IMR-90 (cell line): Measurements from ENCODE around the gene SARS2. TPM values are rescaled to one million over a fixed set of nuclear protein-coding genes. Genes with fewer than 3 reads are reported as not detected.

Experiments
- ATAC-seq: fragments of 200-7000 bp; cut with Tn5 transposase; 2 replicates; pipeline ENCODE4 v1.9.1; 2020; ENCODE audit warnings: low read depth, mild to moderate bottlenecking, moderate library complexity
- BruUV-seq: library from RNA; stranded (reverse); fragments of 400-500 nt; replicated peaks from 2 replicates; lab custom pipeline; 2021; lab: Mats Ljungman, UMichigan
- CTCF ChIA-PET: fragments of 300-600 bp; formaldehyde crosslinking; extraction: SDS; loops from one replicate; lab custom pipeline; 2021; ENCODE audit warnings: antibody characterized with exemption; lab: Yijun Ruan, JAX
- POLR2A ChIA-PET: fragments of 300-600 bp; sonication (Branson Sonifier 250); formaldehyde crosslinking; loops from one replicate; lab custom pipeline; 2022; ENCODE audit warnings: antibody characterized with exemption; ENCODE audit not compliant: unreplicated experiment; lab: Charles Lee
- DNase-seq: peaks from one replicate; pipeline ENCODE4 v3.0.0; 2013
- H2AFZ ChIP-seq: replicated peaks from 2 replicates; pipeline ENCODE3; 2013; ENCODE audit warnings: low read length, mild to moderate bottlenecking; ENCODE audit not compliant: poor library complexity
- H2AK5ac ChIP-seq: 2 replicates; pipeline ENCODE4 v1.6.1; 2013; ENCODE audit warnings: low read depth, low read length, inconsistent platforms
- H2AK9ac ChIP-seq: replicated peaks from 2 replicates; pipeline ENCODE3; 2013; ENCODE audit warnings: mild to moderate bottlenecking, low read depth, low read length, moderate library complexity; ENCODE audit not compliant: poor library complexity
- H2BK120ac ChIP-seq: 2 replicates; pipeline ENCODE4 v1.6.1; 2013; ENCODE audit warnings: low read depth, low read length, inconsistent platforms
- H2BK15ac ChIP-seq: 3 replicates; pipeline ENCODE4 v1.6.1; 2013; ENCODE audit warnings: low read depth, low read length, inconsistent platforms
- H2BK20ac ChIP-seq: 2 replicates; pipeline ENCODE4 v1.6.1; 2013; ENCODE audit warnings: low read depth, mild to moderate bottlenecking, inconsistent platforms, low read length, moderate library complexity
- H2BK5ac ChIP-seq: 2 replicates; pipeline ENCODE4 v1.6.1; 2013; ENCODE audit warnings: mild to moderate bottlenecking, low read depth, low read length, inconsistent platforms; ENCODE audit not compliant: poor library complexity, severe bottlenecking
- H3K14ac ChIP-seq: replicated peaks from 2 replicates; pipeline ENCODE4 v1.6.1; 2013; ENCODE audit warnings: low read depth, low read length, inconsistent platforms
- H3K18ac ChIP-seq: 2 replicates; pipeline ENCODE4 v1.6.1; 2013; ENCODE audit warnings: low read depth, low read length, control low read depth
- H3K23ac ChIP-seq: 2 replicates; pipeline ENCODE4 v1.6.1; 2013; ENCODE audit warnings: low read depth, low read length, inconsistent platforms
- H3K27ac ChIP-seq: 2 replicates; pipeline ENCODE4 v1.5.1; 2013; ENCODE audit warnings: mild to moderate bottlenecking, control low read depth, low read length; ENCODE audit not compliant: insufficient read depth
- H3K27me3 ChIP-seq: 2 replicates; pipeline ENCODE4 v1.6.1; 2013; ENCODE audit warnings: low read length; ENCODE audit not compliant: control insufficient read depth, insufficient read depth
- H3K36me3 ChIP-seq: 2 replicates; pipeline ENCODE4 v1.6.1; 2013; ENCODE audit warnings: low read length, mixed read lengths; ENCODE audit not compliant: control insufficient read depth, insufficient read depth
- H3K4ac ChIP-seq: 2 replicates; pipeline ENCODE4 v1.6.1; 2013; ENCODE audit warnings: low read depth, low read length, inconsistent platforms
- H3K4me1 ChIP-seq: 2 replicates; pipeline ENCODE4 v1.6.1; 2013; ENCODE audit warnings: low read length, mixed read lengths; ENCODE audit not compliant: control insufficient read depth, insufficient read depth
- H3K4me2 ChIP-seq: 2 replicates; pipeline ENCODE4 v1.6.1; 2013; ENCODE audit warnings: low read depth, mild to moderate bottlenecking, control low read depth, low read length, moderate library complexity
- H3K4me3 ChIP-seq: 2 replicates; pipeline ENCODE4 v1.5.1; 2013; ENCODE audit warnings: low read depth, mild to moderate bottlenecking, control low read depth, low read length, moderate library complexity; ENCODE audit not compliant: insufficient read depth
- H3K56ac ChIP-seq: 2 replicates; pipeline ENCODE4 v1.6.1; 2013; ENCODE audit warnings: low read length, inconsistent platforms; ENCODE audit not compliant: insufficient read depth; ENCODE audit errors: extremely low read depth
- H3K79me1 ChIP-seq, 2 experiments: 2 replicates each; pipeline ENCODE4 v1.6.1; 2013; ENCODE audit warnings: low read length in 2 of 2, inconsistent platforms in 1 of 2, low read depth in 1 of 2
- H3K9ac ChIP-seq: 2 replicates; pipeline ENCODE4 v1.6.1; 2013; ENCODE audit warnings: low read depth, low read length, control low read depth
- H3K9me1 ChIP-seq: 2 replicates; pipeline ENCODE4 v1.6.1; 2013; ENCODE audit warnings: low read length, inconsistent platforms; ENCODE audit not compliant: insufficient read depth
- H3K9me3 ChIP-seq: 2 replicates; pipeline ENCODE4 v1.6.1; 2013; ENCODE audit warnings: low read length; ENCODE audit not compliant: control insufficient read depth, insufficient read depth
- H4K20me1 ChIP-seq: 2 replicates; pipeline ENCODE4 v1.6.1; 2013; ENCODE audit warnings: low read length, inconsistent platforms; ENCODE audit not compliant: insufficient read depth
- H4K5ac ChIP-seq: 2 replicates; pipeline ENCODE4 v1.6.1; 2013; ENCODE audit warnings: mild to moderate bottlenecking, low read depth, low read length, control low read depth
- H4K8ac ChIP-seq, 2 experiments: 2 replicates each; pipeline ENCODE4 v1.6.1; 2013; ENCODE audit warnings: low read depth in 2 of 2, low read length in 2 of 2, control low read depth in 1 of 2, inconsistent platforms in 1 of 2
- H4K91ac ChIP-seq: 2 replicates; pipeline ENCODE4 v1.6.1; 2013; ENCODE audit warnings: low read depth, low read length, inconsistent platforms; ENCODE audit not compliant: insufficient read depth
- BHLHE40 ChIP-seq: fragments of 150-350 bp; IDR thresholded peaks from 2 replicates; pipeline ENCODE4 v1.6.1; 2016; ENCODE audit warnings: mild to moderate bottlenecking, low read depth, low read length
- CEBPB ChIP-seq: IDR thresholded peaks from 2 replicates; pipeline ENCODE4 v1.6.1; 2012; ENCODE audit warnings: low read depth, low read length, improper control_type of control experiment
- CHD1 ChIP-seq: IDR thresholded peaks from 2 replicates; pipeline ENCODE4 v1.6.1; 2012; ENCODE audit warnings: low read depth, low read length, improper control_type of control experiment
- CTCF ChIP-seq: conservative IDR thresholded peaks from 2 replicates; pipeline ENCODE4 v1.5.1; 2012; ENCODE audit warnings: mild to moderate bottlenecking, low read depth, low read length, improper control_type of control experiment
- FOS ChIP-seq: fragments of 150-350 bp; IDR thresholded peaks from 2 replicates; pipeline ENCODE4 v1.6.1; 2016; ENCODE audit warnings: low read depth, low read length
- MAFK ChIP-seq: IDR thresholded peaks from 2 replicates; pipeline ENCODE4 v1.6.1; 2012; ENCODE audit warnings: low read depth, low read length, improper control_type of control experiment
- MAZ ChIP-seq: IDR thresholded peaks from 2 replicates; pipeline ENCODE4 v1.6.1; 2012; ENCODE audit warnings: low read depth, mild to moderate bottlenecking, low read length, improper control_type of control experiment, moderate library complexity, borderline replicate concordance
- MXI1 ChIP-seq: IDR thresholded peaks from 2 replicates; pipeline ENCODE4 v1.6.1; 2012; ENCODE audit warnings: low read depth, mild to moderate bottlenecking, low read length, moderate library complexity, borderline replicate concordance
- NFE2L2 ChIP-seq: fragments of 150-350 bp; IDR thresholded peaks from 2 replicates; pipeline ENCODE4 v1.6.1; 2016; ENCODE audit warnings: low read depth, mild to moderate bottlenecking, low read length
- RAD21 ChIP-seq: IDR thresholded peaks from 2 replicates; pipeline ENCODE4 v1.6.1; 2012; ENCODE audit warnings: low read length, improper control_type of control experiment
- RCOR1 ChIP-seq: IDR thresholded peaks from 2 replicates; pipeline ENCODE4 v1.6.1; 2012; ENCODE audit warnings: mild to moderate bottlenecking, low read length, improper control_type of control experiment; ENCODE audit not compliant: insufficient replicate concordance
- RFX5 ChIP-seq: IDR thresholded peaks from 2 replicates; pipeline ENCODE4 v1.8.0; 2012; ENCODE audit warnings: low read depth, mild to moderate bottlenecking, low read length, moderate library complexity
- WGBS, 2 experiments: methylation state at CpG; one replicate each; pipeline versions ENCODE4 v1.1.5 to v1.1.7; 2013; ENCODE audit warnings: missing lambda C conversion rate in 2 of 2; ENCODE audit not compliant: insufficient read length in 1 of 2; ENCODE audit errors: extremely low coverage in 2 of 2; 5-methylcytosine and 5-hydroxymethylcytosine counted together
- dilution Hi-C: fragments of 300-500 bp; cut with HindIII; formaldehyde crosslinking; loops from one replicate; pipeline ENCODE4 v1.14.3; 2018; ENCODE audit warnings: low sequenced_read_pairs; ENCODE audit not compliant: unreplicated experiment
- in situ Hi-C: fragments of 300-500 bp; cut with MboI; formaldehyde crosslinking; loops from 3 replicates; pipeline ENCODE4 v1.14.3; 2019; ENCODE audit warnings: low sequenced_read_pairs, inconsistent platforms, mixed read lengths
- intact Hi-C: fragments of 100-400 bp; cut with micrococcal nuclease; formaldehyde crosslinking; loops from 2 replicates; pipeline ENCODE4 v1.10.0; 2022
- polyA plus RNA-seq, 3 experiments: library from polyadenylated mRNA; depleted of rRNA; stranded (reverse); fragments of >200 nt; gene quantifications; 2 replicates each; pipeline ENCODE4 v1.2.3, GENCODE V29; 2012; ENCODE audit warnings: low replicate concordance in 1 of 3
- total RNA-seq: library from RNA; depleted of rRNA; stranded (reverse); fragments of >200 nt; gene quantifications from 2 replicates; pipeline ENCODE4 v1.2.3, GENCODE V29; 2012

Gene SARS2
- total and polyA plus RNA-seq, 2 of the 4 experiments (the other 2 are of a cell fraction) = 10.8 to 33.4 TPM

GRCh38 chr19:38946229-38947010 lies 15.9 kb upstream of the SARS2 start (continued):
- no peak for TF ChIP-seq MAFK

- ChIA-PET CTCF (interaction anchor here (1.0 kb wide), 1 partner anchor 16 kb away, joined by 4 read pairs; no protein-coding TSS in a partner anchor), POLR2A (no interaction called here)
- Histone ChIP-seq H2BK120ac (no peak overlapping the region), H3K79me1 (no peaks in the 10 kb centered on the region), H2BK15ac (no peak overlapping the region), H3K27me3 (no peaks in the 10 kb centered on the region), H3K4me2 (no peak overlapping the region), H3K4me1 (peaks cover 2% of the 10 kb centered on the region; the same call in 1 of the 2 replicates), H4K5ac (no peak overlapping the region), H3K18ac (no peak overlapping the region), H4K20me1 (no peaks in the 10 kb centered on the region), H2AK5ac (no peak overlapping the region), H3K14ac (no peak overlapping the region), H2BK20ac (no peak overlapping the region), H4K91ac (no peak overlapping the region), H4K8ac (no peak overlapping the region), H2AK9ac (no peak overlapping the region), H3K4me3 (no peak overlapping the region), H3K23ac (no peak overlapping the region), H3K4ac (no peak overlapping the region), H2BK5ac (no peak overlapping the region), H3K36me3 (peaks cover 17% of the 10 kb centered on the region), H2AFZ (no peak overlapping the region), H3K9ac (no peak overlapping the region), H3K9me1 (0 out of 2 replicates have a peak, but pooled peaks cover 7% of the 10 kb centered on the region), H3K9me3 (no peaks in the 10 kb centered on the region), H3K27ac (no peak overlapping the region), H3K56ac (no peak overlapping the region)
- ATAC-seq = no peak
- in situ Hi-C loops (loop anchor here (25.0 kb wide), 1 partner anchor 533 kb away; the partner anchor contains the start of gene FAM98C), intact Hi-C loops (no loop called here), dilution Hi-C loops (no loop called here)
- no TSS peak for BruUV-seq
- 93% methylated on average over 2 of the region's 3 CpGs; no CpG with 5 or more reads in 1 of the 2 experiments for WGBS, 2 experiments
- TF ChIP-seq RAD21 (no peak), MXI1 (no peak), FOS (no peak), MAFK (no peak), CHD1 (no peak), BHLHE40 (no peak), CEBPB (no peak), RCOR1 (no peak), CTCF (no peak), NFE2L2 (no peak), MAZ (no peak), RFX5 (no peak)
- no peak for DNase-seq
Observed at GRCh38 chr19:38945562-38946228, 15.1 kb upstream of the SARS2 start.
